SIG-M5 (cell line): ENCODE data around the gene CSF1R.
"Not testable (repeated sequence)": the region's sequence is repeated elsewhere in the genome, so short reads cannot be mapped to it uniquely, and the experiment has no call there.

Source experiments
- DNase-seq: peaks from one replicate; lab custom pipeline; 2025; lab: John Stamatoyannopoulos, UW

The CSF1R gene

DNA sequence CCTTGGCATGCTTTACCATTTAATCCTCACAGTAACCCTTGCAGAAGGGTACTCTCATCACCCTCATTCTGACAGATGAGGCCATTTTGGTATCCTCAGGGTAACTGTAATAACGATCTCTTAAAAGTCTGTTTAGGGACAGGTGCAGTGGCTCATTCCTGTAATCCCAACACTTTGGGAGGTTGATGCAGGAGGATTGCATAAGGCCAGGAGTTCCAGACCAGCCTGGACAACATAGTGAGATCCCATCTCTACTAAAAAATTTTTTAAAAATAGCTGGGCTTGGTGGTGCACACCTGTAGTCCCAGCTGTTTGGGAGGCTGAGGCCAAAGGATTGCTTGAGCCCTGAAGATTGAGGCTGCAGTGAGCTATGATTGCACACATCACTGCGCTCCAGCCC is 31.8 kb downstream of the CSF1R start:
- DNase-seq, result no peak

DNA sequence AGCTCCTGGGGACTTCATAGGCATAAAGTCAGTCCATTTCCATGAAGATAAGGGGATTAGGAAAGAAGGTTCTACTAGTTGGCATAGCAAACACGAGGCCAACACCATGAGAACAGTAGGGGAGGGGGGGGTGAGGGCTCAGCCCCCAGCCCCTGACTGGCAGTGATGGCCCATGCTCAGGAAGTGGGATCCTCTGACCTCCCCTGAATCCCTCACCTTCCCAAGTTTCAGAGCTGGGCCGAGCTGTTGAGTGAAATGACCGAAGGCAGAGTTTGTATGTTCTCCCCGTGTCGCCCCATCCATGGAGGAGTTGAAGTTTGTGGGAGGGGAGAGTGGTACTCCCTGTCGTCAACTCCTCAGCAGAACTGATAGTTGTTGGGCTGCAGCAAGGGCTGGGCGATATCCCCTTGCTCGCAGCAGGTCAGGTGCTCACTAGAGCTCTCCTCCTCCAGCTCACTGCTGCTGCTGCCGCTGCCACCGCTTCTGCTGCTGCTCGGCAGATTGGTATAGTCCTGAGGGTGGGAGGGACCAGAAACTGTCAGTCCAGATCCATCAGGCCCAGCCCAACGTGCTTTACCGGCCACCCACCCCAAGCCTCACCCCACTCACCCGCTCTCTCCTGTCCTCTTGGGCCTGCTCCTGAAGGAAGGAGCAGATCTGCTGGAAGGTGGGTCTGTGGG is 32.5 kb downstream of the CSF1R start:
- no peak for DNase-seq

DNA sequence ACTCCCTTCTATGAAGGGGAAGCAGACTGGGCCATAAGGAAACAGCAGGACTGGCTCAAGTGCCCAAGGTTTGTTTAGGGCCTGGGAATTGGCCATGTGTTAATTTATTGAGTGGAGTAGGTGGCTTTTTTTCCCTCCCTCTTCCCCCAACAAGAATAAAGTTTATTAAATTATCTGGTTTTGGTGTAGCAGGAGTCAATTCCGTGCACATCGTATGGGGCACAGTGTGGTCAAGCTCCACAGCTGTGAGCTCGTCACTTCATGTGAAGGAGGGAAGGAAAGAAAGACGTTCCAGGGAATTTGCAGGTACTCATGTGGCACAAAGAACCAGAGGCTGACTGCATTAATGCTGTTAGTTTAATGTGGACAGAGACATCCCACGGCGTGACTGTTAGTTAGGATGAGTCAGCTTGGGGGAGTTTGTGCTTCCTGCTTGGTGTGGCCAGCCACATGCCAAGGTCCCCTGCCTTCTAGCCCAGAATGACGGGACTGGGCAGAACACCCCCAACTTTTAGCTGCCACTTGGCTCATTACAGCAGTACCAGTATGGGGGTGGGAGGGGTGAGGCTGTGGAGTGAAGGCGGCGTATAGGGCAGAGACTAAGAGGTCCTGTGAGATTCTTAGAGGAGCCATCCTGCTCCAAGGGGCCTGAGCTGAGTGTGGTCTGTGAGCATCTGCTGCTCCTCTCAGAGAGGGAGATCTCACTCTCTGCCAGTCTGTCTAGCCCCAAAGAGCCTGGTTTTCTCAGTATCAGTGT is 33.2 kb downstream of the CSF1R start:
- DNase-seq, result no peak

DNA sequence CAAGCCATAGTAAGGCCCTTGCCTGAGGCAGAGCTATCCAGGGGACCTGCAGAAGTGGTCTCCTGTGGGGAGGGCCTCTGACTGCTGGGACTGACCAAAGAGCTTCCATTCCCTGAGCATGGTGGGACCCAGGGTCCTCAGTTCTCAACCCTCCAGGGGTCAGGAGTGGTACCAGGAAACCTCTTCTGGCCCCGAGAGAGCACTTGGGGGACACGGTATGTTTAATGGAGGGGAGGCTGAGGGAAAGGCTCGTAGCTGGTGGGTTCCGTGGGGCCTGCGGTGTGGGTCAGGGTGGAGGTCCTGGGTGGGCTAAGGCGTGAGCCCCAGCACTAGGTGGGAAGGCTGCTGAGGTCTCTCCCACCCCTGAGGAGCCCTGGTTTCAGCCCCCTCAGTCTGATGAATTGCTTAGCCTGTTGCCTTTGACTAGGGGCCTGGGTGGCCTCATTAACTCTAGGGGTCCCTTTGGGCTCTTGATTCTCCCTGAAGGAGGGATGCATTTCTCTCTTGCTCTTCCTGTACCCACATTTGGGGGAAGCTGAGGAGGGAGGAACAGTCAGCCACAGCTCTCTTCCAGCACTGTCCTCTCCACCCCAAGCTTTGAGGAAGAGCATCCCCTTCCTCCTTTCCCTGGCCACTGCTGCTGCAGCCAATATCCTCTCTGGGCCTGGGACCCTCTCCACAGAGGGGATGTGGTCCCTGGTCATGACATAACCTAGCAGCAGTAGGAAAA is 34.0 kb downstream of the CSF1R start:
- DNase-seq, result no peak

DNA sequence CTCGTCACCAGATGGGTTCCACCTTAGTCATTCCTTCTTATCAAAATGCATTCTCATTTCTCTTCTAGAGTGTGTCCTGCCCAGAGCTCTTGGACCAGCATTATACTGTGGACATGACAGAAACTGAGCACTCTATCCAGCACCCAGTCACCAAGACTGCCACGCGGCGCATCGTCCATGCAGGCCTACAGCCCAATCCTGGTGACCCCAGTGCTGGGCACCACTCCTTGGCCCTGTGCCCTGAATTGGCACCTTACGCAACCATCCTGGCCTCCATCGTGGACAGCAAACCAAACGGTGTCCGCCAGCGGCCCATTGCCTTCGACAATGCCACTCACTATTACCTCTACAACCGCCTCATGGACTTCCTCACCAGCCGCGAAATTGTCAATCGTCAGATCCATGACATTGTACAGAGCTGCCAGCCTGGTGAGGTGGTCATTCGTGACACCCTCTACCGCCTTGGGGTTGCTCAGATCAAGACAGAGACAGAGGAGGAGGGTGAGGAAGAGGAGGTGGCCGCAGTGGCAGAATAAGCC is 34.6 kb downstream of the CSF1R start:
- DNase-seq, result no peak

DNA sequence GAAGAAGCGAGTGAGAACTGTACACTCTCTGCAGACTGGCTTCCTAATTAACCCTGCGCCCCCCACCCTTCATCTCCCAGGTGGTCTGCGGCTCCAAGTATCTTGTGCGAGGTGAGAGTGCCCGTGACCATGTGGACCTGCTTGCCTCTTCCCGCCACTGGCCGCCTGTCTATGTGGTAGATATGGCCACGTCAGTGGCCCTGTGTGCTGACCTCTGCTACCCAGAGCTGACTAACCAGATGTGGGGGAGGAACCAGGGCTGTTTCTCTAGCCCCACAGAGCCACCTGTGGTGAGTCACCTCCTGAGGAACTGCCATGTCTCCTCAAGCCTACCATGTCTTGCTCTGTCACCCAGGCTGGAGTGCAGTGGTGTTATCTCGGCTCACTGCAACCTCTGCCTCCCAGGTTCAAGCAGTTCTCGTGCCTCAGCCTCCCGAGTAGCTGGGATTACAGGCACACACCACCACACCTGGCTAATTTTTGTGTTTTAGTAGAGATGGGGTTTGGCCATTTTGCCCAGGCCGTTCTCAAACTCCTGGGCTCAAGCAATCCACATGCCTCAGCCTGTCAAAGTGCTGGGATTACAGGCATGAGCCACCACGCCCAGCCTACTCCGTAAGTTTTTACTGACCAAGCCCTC is 36.1 kb downstream of the CSF1R start:
- DNase-seq, result not testable (repeated sequence)

DNA sequence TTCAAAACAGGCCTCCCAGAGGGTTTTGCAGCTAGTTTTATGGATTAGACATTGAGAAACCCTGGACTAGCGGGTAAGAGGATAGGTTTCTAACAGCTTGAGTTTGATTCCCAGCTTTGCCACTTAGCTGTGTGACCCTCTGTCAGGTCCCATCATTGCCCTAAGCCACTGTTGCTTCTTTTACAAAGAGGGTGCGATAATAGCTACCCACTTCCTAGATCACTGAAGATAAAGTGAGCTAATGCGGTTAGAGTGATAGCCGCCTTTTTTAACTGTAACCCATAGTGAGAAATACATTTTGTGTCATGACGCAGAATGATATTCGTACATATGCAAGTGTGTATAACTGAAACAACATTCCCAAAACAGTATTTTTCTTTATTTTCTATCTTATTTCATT is 40.3 kb downstream of the CSF1R start:
- DNase-seq, result no peak

DNA sequence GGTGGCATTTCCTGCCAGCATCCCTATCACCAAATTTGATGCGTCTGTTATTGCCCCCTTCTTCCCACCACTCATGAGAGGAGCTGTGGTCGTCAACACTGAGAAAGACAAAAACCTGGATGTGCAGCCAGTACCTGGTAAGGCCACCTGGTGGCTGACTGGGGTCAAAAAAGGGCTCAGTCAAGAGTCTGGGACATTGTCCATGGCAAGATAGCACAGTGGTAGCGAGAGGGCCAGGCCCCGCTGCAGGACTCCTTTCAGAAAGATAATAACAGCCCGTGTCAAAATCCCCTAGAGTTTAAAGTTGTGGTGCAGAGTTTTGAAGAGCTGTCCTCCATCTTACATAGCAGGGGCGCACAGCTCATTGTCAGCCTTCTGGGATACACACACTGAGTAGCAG is 40.8 kb downstream of the CSF1R start:
- DNase-seq, result no peak

DNA sequence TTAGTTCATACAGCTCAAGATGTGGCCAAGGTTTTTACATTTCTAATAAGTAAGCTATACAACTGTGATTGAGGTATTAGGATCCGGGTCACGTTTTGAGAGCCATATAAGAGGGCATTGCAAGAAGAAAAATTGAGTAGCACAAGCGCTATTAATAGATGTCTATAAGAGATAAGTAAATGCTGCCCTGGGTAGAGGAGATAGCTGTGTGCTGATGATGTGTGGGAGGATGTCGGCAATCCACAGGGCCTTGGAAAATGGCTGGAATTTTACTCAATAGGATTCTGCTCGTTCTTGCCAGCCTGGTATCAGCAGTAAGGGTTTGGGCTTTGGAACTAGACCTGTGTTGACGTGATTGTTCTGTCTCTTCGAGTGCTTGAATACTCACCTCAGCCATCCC is 41.6 kb downstream of the CSF1R start:
- DNase-seq, result no peak

DNA sequence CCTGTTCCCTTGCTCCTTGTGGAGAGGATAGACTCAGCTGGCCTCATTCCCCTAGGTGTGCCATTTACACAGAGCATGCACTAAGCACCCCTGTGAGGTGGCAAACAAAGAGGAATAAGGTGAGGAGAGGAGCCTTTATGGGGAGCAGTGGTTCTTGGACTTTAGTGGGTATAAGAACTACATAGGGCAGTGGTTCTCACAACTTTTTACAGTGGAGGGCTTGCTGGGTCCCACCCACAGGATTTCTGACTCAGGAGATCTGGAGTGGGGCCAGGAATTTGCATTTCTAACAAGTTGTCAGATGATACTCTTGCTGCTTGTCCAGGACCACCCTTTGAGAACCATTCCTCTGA is 42.0 kb downstream of the CSF1R start:
- no peak for DNase-seq

DNA sequence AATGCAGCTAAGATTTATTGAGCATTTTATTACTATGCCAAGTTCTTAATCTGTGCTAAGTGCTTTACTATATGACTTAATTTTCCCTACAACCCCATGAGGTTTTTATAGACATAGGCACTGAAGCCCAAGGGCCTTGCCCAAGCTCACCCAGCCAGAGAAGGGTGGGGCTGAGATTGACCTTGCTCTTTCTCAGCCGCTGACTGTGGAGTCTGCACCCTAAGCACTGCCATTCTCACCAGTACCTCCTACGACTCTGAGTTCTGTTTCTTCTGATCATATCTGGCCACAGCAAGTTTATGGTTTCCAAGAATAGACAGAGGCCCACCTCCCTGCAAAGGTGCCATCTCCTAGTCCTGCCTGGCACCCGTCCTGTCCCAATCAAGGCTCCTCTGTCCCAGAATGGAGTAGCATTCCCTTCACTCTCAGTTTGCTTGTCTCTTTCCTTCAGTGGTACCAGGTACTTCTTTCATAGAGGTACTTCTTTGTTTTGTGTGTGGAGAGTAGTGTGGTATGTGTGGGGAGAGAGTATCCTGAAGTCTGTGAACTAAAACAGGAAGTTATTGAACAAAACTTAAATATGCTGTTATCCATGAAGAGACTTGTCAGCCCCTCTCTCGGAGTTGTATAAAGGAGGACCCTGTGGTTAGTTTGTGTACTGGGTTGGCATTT is 42.6 kb downstream of the CSF1R start:
- DNase-seq, result no peak

DNA sequence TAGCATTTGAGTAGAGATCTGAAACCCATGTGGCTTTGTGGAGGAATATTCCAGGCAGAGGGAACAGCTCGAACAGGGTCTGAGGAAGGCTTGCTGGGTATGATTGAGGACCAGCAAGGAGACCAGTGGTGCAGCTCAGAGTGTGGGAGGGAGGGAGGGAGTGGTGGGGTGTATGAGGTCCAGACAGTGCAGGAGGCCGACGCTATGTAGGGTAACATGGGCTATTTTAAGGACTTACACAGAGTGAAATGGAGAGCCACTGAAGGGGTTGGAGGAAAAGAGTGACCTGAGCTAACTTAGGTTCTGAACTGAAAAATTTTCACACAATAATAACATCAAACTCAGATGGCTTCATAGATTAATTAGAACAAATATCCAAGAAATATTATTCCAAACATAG is 43.9 kb downstream of the CSF1R start:
- no peak for DNase-seq

DNA sequence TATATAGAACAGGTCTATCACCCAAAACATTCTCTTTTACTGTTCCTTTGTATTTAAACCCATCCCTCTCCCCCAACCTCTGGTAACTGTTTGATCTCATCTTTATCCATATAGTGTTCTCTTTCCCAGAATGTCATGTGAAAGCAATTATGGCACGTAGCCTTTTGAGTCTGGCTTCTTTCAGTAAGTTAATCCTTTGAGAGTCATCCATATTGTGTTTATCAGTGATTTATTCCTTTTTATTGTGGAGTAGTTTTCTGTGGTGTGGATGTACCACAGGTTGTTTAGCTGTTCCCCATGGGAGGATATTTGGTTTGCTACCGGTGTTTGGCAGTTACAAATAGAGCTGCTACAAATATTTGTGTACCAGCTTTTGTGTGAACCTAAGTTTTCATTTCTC is 47.8 kb downstream of the CSF1R start:
- no peak for DNase-seq

DNA sequence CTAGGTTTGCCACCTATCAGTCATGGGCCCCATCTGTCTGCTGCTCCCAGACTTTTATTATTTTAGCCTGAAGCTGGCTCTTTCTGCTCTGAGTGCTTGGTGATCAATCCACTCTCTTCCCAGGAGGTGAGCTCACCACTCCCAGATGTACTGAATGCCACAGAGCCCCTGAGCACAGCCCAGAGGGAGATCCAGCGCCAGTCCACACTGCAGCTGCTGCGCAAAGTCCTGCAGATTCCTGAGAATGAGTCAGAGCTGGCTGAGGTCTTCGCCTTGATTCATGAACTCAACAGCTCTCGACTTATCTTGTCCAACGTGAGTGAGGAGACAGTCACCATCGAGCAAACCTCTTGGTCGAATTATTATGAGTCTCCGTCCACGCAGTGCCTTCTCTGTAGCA is 49.8 kb downstream of the CSF1R start:
- no peak for DNase-seq

DNA sequence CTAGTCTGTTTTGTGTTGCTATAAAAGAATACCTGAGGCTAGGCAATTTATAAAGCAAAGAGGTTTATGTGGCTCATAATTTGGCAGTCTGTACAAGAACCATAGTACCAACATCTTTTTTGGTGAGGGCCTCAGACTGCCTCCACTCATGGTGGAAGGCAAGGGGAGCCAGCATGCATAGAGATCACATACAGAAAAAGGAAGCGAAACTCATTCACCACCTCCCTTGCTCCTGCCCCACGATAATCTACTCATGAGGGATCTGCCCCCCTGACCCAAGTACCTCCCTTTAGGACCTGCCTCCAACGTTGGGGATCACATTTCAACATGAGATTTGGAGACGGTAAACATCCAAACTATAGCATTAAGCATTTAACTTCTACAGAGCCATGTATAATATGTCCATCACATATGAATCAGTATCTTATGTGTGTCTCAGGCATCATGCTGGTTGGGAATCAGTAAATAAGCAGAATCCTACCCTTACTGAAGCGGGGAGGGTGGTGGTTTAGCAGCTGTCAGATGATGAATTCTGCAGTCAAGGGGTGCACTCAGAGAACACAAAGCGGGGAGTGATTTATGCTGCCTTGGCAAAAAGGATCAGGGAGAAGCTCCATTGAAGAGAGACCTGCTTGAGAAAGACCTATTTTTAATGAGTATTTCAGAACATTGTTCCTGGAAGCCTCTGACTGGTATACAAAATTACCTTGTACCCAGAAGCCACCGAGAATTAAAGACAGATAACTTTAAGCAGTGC is 51.0 kb downstream of the CSF1R start:
- DNase-seq, result no peak

DNA sequence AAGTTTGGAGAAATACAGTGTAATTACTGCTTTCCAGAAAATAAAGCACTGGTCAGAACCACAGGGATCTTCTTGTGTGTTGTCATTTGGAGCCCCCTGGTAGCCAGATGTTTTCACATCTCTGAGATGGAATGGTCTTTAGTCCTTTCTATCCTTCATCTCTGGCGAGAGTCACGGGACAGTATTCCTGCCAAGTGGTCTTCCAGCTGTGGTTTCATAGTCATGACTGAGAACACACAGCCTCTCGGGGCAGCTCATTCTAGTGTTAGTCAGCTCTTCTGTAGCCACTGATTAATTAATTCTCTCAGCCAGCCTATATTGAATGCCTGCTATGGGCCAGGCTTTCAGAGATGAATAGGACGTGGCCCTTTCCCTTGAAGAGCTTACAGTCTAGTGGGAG is 51.7 kb downstream of the CSF1R start:
- DNase-seq, result no peak

DNA sequence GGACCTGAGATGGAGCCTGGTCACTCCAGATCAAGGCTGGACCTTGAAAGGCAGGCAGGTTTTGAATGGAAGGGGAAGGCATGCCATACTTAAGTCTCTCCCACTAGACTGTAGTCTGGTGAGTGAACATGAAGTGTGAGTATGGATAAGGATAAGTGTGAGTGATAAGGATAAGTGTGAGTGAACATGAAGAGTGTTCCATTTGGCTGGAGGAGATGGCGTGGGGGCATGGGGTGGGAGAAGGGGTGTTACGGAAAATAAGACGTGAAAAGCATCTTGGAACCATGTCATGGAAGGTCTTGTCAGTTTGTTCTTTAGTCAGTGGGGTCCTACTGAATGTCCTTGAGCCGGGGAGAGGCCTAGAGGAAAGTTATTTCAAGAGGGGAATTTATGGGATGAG is 53.0 kb downstream of the CSF1R start:
- no peak for DNase-seq

DNA sequence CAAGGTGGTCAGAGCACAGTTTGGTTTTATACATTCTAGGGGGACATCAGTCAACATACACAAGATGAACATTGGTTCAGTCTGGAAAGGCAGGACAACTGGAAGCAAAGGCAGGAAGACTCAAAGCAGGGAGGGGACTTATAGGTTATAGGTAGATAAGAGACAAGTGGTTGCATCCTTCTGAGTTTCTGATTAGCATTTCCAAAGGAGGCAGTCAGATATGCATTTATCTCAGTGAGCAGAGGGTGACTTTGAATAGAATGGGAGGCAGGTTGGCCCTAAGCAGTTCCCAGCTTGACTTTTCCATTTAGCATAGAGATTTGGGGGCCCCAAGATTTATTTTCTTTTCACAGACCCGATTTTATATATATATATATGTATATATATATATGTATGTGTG is 58.3 kb downstream of the CSF1R start:
- not testable (repeated sequence) for DNase-seq

DNA sequence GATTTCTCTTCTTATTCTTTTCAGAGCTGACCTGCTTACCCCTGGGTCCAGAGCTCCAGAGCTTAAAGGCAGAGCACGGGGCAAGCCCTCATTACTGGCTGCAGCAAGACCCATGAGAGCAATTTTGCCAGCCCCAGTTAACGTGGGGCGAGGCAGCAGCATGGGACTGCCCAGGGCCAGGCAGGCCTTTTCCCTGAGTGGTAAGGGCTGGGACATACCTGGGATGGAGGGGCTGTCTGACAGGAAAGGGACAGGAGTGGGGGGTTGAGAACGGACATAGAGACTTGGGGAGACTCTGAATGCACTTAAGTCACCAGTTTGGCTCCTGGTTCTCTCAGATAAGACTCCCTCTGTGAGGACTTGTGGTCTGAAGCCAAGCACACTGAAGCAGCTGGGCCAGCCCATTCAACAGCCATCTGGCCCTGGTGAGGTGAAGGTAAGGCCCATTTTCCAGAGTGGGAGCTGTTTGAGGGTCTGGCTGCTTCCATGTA is 59.6 kb downstream of the CSF1R start:
- DNase-seq, result no peak

DNA sequence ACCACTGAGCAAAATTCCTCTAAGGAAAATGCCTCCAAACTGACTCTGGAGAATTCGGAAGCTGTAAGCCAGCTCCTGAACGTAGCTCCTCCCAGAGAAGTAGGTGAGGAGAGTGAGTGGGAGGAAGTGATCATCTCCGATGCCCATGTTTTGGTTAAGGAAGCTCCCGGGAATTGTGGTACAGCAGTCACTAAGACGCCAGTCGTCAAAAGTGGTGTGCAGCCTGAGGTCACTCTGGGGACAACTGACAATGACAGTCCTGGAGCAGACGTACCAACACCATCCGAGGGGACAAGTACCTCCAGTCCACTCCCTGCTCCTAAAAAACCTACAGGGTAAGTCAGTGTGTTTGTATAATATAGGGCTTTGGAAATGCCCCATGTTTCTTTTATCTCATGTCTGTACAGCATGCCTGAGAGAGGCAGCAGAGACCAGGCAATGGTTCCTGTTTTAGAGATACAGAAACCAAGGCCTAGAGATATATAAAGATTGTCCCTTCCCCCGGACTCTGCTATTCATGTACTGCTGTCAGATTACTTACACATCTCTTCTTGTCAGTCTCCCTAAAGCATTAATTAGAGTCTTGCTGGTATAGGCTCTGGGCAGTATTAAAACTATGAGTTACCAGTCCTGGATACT is 61.9 kb downstream of the CSF1R start:
- no peak for DNase-seq

DNA sequence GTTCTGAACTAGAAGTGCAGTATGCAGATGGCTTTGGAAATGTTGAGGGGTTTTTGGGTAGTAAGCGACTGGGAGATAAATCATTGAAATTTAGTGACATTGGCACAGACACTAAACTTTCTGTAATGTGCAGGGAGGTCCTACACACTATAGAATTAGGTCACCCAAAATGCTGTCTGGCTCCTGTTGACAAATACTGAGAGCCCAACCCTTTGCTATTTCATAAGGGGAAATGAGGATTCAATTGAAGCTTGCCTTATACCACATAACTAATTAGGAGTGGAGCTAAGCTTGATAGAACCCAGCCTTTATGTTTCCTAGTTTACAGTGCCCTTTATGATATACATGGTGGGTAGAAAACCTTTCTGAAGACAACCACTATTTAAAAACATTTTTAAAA is 63.2 kb downstream of the CSF1R start:
- DNase-seq, result no peak
